PC-9 (cell line): ENCODE measurements around the gene ATG16L1.

ENCODE experiments used
- EZH2 ChIP-seq: fragments of 200-600 bp; sonication (generic); IDR thresholded peaks from 2 replicates; pipeline ENCODE4 v1.8.0; 2017; ENCODE audit warnings: antibody characterized with exemption, low read depth
- TF ChIP-seq, protein P1 (sequence below): fragments of 200-600 bp; sonication (generic); conservative IDR thresholded peaks from 2 replicates; pipeline ENCODE4 v1.6.1; 2017; ENCODE audit warnings: mixed run types, antibody characterized with exemption, mild to moderate bottlenecking, moderate library complexity

GRCh38 chr2:233240897-233241296, 10.6 kb upstream of the ATG16L1 start:
- TF ChIP-seq, protein P1, sequence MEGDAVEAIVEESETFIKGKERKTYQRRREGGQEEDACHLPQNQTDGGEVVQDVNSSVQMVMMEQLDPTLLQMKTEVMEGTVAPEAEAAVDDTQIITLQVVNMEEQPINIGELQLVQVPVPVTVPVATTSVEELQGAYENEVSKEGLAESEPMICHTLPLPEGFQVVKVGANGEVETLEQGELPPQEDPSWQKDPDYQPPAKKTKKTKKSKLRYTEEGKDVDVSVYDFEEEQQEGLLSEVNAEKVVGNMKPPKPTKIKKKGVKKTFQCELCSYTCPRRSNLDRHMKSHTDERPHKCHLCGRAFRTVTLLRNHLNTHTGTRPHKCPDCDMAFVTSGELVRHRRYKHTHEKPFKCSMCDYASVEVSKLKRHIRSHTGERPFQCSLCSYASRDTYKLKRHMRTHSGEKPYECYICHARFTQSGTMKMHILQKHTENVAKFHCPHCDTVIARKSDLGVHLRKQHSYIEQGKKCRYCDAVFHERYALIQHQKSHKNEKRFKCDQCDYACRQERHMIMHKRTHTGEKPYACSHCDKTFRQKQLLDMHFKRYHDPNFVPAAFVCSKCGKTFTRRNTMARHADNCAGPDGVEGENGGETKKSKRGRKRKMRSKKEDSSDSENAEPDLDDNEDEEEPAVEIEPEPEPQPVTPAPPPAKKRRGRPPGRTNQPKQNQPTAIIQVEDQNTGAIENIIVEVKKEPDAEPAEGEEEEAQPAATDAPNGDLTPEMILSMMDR: no peak
- TF ChIP-seq EZH2: no peak
